GM10266 (cell line): ENCODE results near the gene PLBD2.

ENCODE experiments used
- DNase-seq: peaks from one replicate; pipeline ENCODE4 v3.0.0; 2012; ENCODE audit errors: extremely low spot score
- CTCF ChIP-seq: IDR thresholded peaks from 2 replicates; pipeline ENCODE4 v1.5.1; 2012; ENCODE audit warnings: mild to moderate bottlenecking, low read depth; ENCODE audit not compliant: control insufficient read depth, insufficient read depth; ENCODE audit errors: missing control alignments

PLBD2 gene, protein sequence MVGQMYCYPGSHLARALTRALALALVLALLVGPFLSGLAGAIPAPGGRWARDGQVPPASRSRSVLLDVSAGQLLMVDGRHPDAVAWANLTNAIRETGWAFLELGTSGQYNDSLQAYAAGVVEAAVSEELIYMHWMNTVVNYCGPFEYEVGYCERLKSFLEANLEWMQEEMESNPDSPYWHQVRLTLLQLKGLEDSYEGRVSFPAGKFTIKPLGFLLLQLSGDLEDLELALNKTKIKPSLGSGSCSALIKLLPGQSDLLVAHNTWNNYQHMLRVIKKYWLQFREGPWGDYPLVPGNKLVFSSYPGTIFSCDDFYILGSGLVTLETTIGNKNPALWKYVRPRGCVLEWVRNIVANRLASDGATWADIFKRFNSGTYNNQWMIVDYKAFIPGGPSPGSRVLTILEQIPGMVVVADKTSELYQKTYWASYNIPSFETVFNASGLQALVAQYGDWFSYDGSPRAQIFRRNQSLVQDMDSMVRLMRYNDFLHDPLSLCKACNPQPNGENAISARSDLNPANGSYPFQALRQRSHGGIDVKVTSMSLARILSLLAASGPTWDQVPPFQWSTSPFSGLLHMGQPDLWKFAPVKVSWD

GRCh38 chr12:113358381-113359132 is at the start of gene PLBD2:
PLBD2 (plus strand) TSS chr12:113358587; CDS start chr12:113358601, 14 bp downstream.
- peak; percentile 99 for DNase-seq
- no peak for TF ChIP-seq CTCF

DNA sequence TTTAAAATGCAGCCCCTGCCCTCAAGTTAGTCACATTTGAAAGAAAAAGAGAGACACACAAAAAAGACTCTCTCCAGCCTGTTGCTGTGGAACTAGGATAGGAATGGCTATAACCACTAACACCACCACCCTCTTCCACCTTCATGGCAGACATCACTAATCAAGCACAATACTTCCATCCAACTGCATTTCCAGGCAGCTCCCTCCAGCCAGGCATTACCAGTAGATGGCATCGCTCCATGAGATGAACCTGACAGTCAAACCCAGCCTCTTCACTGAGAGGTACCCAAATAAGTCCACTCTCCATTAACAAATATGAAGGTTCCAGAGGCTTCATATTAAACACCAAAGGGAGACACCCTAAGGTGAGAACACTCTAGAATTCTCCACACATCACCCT is 47.9 kb upstream of the PLBD2 start:
- DNase-seq = no peak
- TF ChIP-seq CTCF = no peak

DNA sequence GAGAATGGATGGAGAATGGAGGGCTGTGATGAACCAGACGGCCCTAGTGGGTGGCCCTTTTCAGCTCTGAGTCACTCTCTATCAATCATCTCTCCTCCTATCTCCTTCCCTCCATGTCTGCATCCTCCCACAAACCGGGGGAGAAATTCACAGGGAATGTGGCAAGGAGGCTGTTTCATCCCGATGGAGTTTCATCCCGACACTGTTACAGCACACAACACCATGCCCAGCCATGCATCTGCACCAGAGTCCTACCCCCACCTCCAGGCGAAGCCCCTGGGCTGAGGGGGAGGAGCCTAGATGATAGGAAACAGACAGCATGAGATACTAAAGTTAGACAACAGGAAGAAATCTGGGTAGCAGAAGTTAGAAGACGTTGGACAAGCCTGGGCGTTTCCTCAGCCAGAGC is 44.3 kb upstream of the PLBD2 start:
- TF ChIP-seq CTCF = no peak
- DNase-seq = no peak

GRCh38 chr12:113315358-113315757 is 43.0 kb upstream of the PLBD2 start:
- DNase-seq = no peak
- TF ChIP-seq CTCF = no peak

DNA sequence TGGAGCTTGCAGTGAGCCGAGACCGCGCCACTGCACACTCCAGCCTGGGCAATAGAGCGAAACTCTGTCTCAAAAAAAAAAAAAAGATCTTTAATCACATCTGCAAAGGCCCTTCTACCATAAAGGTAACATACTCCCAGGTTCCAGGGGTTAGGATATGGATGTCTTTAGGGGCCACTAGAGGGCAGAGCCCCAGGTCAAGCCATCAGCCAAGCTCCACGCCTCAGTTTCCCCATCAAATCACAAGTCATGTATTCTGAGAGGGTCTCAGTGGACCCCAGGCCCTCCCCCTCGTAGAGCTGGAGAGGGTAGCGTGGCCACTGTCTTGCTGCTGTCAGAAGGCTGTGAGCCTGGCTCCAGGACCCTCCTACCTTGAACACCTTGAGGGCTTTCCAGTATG is 42.2 kb upstream of the PLBD2 start:
- TF ChIP-seq CTCF = peak; percentile 17
- no peak for DNase-seq

- DNase-seq = no peak
- no peak for TF ChIP-seq CTCF
These were observed 41.3 kb upstream of the PLBD2 start for GRCh38 chr12:113317122-113317521.
